Activated naive CD4-positive, alpha-beta T cell treated with anti-CD3 and anti-CD28 coated beads, Interleukin-2, amount 50 U/mL, for 16 hours (primary cell): ENCODE data around the gene EPG5.
A peak's percentile ranks its signal among the peaks of the same experiment; 100 is the strongest.
"Not testable (repeated sequence)": the region's sequence is repeated elsewhere in the genome, so short reads cannot be mapped to it uniquely, and the experiment has no call there.

Experiments used
- DNase-seq: peaks from one replicate; pipeline ENCODE4 v3.0.0-alpha.2; 2020

Gene EPG5

GRCh38 chr18:45860971-45861370 lies 106.2 kb downstream of the EPG5 start:
- DNase-seq, result no peak

GRCh38 chr18:45860492-45860891 lies 106.6 kb downstream of the EPG5 start:
- no peak for DNase-seq

- no peak for DNase-seq
Measured at GRCh38 chr18:45859334-45859733, 107.8 kb downstream of the EPG5 start.

GRCh38 chr18:45856531-45856930 lies 110.6 kb downstream of the EPG5 start:
- DNase-seq, result no peak

- no peak for DNase-seq
Measured at GRCh38 chr18:45854036-45854586, 113.0 kb downstream of the EPG5 start.

- DNase-seq, result no peak
Measured at GRCh38 chr18:45852631-45853030, 114.5 kb downstream of the EPG5 start.

- DNase-seq, result no peak
Measured at GRCh38 chr18:45851161-45851925, 115.8 kb downstream of the EPG5 start.

GRCh38 chr18:45850021-45850420 lies 117.1 kb downstream of the EPG5 start:
- DNase-seq, result no peak

GRCh38 chr18:45849529-45849928 lies 117.6 kb downstream of the EPG5 start:
- no peak for DNase-seq

GRCh38 chr18:45848643-45849042 lies 118.5 kb downstream of the EPG5 start:
- not testable (repeated sequence) for DNase-seq

GRCh38 chr18:45847119-45847518 lies 120.0 kb downstream of the EPG5 start:
- no peak for DNase-seq

- DNase-seq, result no peak
Measured at GRCh38 chr18:45845410-45845809, 121.7 kb downstream of the EPG5 start.

- no peak for DNase-seq
Measured at GRCh38 chr18:45844938-45845337, 122.2 kb downstream of the EPG5 start.

GRCh38 chr18:45843019-45843418 lies 124.1 kb downstream of the EPG5 start:
- no peak for DNase-seq

- no peak for DNase-seq
Measured at GRCh38 chr18:45841765-45842442, 125.2 kb downstream of the EPG5 start.

GRCh38 chr18:45841060-45841764 lies 125.9 kb downstream of the EPG5 start:
- DNase-seq, result no peak

- no peak for DNase-seq
Measured at GRCh38 chr18:45839414-45840395, 127.4 kb downstream of the EPG5 start.

- DNase-seq, result no peak
Measured at GRCh38 chr18:45838302-45839070, 128.6 kb downstream of the EPG5 start.

- DNase-seq, result peak; percentile 39
Measured at GRCh38 chr18:45837283-45838070, 129.7 kb downstream of the EPG5 start.
